K562 (cell line): ENCODE results near the gene AHSG. TPM values are rescaled to one million over a fixed set of nuclear protein-coding genes. Genes with fewer than 3 reads are reported as not detected.

Experiments used
- ATF1 ChIP-seq, 2 experiments: fragments of 450-650 bp in 1 of 2; IDR thresholded peaks; 2 replicates each; pipeline ENCODE4 v1.6.1; 2016; ENCODE audit warnings: missing compliant biosample characterization in 1 of 2, missing genetic modification characterization in 1 of 2
- BMI1 ChIP-seq: fragments of 150-350 bp; IDR thresholded peaks from 2 replicates; pipeline ENCODE4 v1.6.1; 2014; ENCODE audit warnings: low read length
- CBX1 ChIP-seq: sonication (generic); IDR thresholded peaks from 2 replicates; pipeline ENCODE4 v1.6.1; 2016; ENCODE audit warnings: antibody characterized with exemption, low read depth, mild to moderate bottlenecking
- DEAF1 ChIP-seq: fragments of 450-650 bp; formaldehyde crosslinking; IDR thresholded peaks from 2 replicates; pipeline ENCODE4 v1.4.0; 2020; ENCODE audit warnings: mild to moderate bottlenecking, moderate library complexity
- HDGF ChIP-seq: fragments of 450-650 bp; IDR thresholded peaks from 2 replicates; pipeline ENCODE4 v1.6.1; 2016
- KLF16 ChIP-seq: IDR thresholded peaks from 2 replicates; pipeline ENCODE4 v1.6.1; 2016; ENCODE audit warnings: antibody characterized with exemption
- NFIC ChIP-seq: fragments of 450-650 bp; IDR thresholded peaks from 2 replicates; pipeline ENCODE4 v1.6.1; 2017; ENCODE audit warnings: mild to moderate bottlenecking, inconsistent platforms
- POLR2G ChIP-seq: fragments of 200-400 bp; formaldehyde crosslinking; IDR thresholded peaks from 2 replicates; pipeline ENCODE4 v1.6.1; 2017; ENCODE audit warnings: low read depth, mild to moderate bottlenecking, antibody characterized with exemption, low read length, moderate library complexity
- PRMT5 ChIP-seq: sonication (generic); formaldehyde crosslinking; IDR thresholded peaks from 2 replicates; pipeline ENCODE4 v1.5.0; 2020; ENCODE audit warnings: missing genetic modification reagents
- PTTG1 ChIP-seq: fragments of 450-650 bp; IDR thresholded peaks from 2 replicates; pipeline ENCODE4 v1.6.1; 2016; ENCODE audit warnings: low read depth, mild to moderate bottlenecking, missing genetic modification characterization, missing compliant biosample characterization
- RAD21 ChIP-seq, 2 experiments: fragments of 250-450 bp in 1 of 2; fragments of 450-650 bp in 1 of 2; sonication (Bioruptor Pico) in 1 of 2; formaldehyde crosslinking in 1 of 2; IDR thresholded peaks in 1 of 2; conservative IDR thresholded peaks in 1 of 2; 2 replicates each; pipeline versions ENCODE4 v1.4.0 to v1.8.0; 2020 to 2022; ENCODE audit warnings: mild to moderate bottlenecking in 2 of 2, moderate library complexity in 1 of 2
- REST ChIP-seq, 2 experiments: fragments of 450-650 bp; formaldehyde crosslinking in 1 of 2; IDR thresholded peaks; 2 replicates each; pipeline versions ENCODE4 v1.4.0 to v1.6.1; 2014 to 2020; ENCODE audit warnings: mild to moderate bottlenecking in 2 of 2, borderline replicate concordance in 1 of 2, low read depth in 1 of 2
- SMC3 ChIP-seq: conservative IDR thresholded peaks from 2 replicates; pipeline ENCODE4 v1.6.1; 2011; ENCODE audit warnings: low read depth, low read length, improper control_type of control experiment; ENCODE audit not compliant: insufficient read depth
- SREBF2 ChIP-seq: sonication (generic); formaldehyde crosslinking; IDR thresholded peaks from 2 replicates; pipeline ENCODE4 v1.4.0; 2020; ENCODE audit warnings: mild to moderate bottlenecking, missing genetic modification reagents
- YY1 ChIP-seq, 3 experiments: IDR thresholded peaks; 2 replicates each; pipeline ENCODE4 v1.6.1; 2011; ENCODE audit warnings: low read length in 2 of 3, mild to moderate bottlenecking in 2 of 3, moderate library complexity in 2 of 3, borderline replicate concordance in 1 of 3, control low read depth in 1 of 3, low read depth in 1 of 3; ENCODE audit not compliant: insufficient read depth in 3 of 3, insufficient replicate concordance in 2 of 3, control insufficient read depth in 1 of 3, insufficient read length in 1 of 3; ENCODE audit errors: extremely low read depth in 1 of 3
- ZNF212 ChIP-seq: fragments of 450-650 bp; formaldehyde crosslinking; IDR thresholded peaks from 2 replicates; pipeline ENCODE4 v1.4.0; 2020; ENCODE audit warnings: mild to moderate bottlenecking
- polyA plus RNA-seq, 8 experiments: library from polyadenylated mRNA; depleted of rRNA in 4 of 8; stranded (reverse) in 5 of 8; unstranded in 3 of 8; fragments of >200 nt; fragmentation: Nextera tagmentation in 2 of 8; fragmentation: Illumina TruSeq in 1 of 8; extraction: Ambion mirVana in 2 of 8; extraction: Trizol in 1 of 8; gene quantifications; 2 replicates each; pipeline versions ENCODE4 v1.2.1 to v1.2.3, GENCODE V29; 2011 to 2014; ENCODE audit warnings: inconsistent platforms in 1 of 8, missing spikeins in 1 of 8
- total RNA-seq, 7 experiments: library from RNA; depleted of rRNA in 6 of 7; stranded (reverse); fragments of >200 nt in 6 of 7; fragmentation: Illumina TruSeq in 2 of 7; extraction: Trizol in 2 of 7; gene quantifications; 2 replicates each; pipeline versions ENCODE4 v1.2.1 to v1.2.3, GENCODE V29; 2011 to 2021; ENCODE audit warnings: low replicate concordance in 1 of 7

Gene AHSG
- total and polyA plus RNA-seq, 9 of the 15 experiments (the other 6 are each of a cell fraction or from before 2014, with no cell fraction given), result 0.69 TPM; not detected in 8

GRCh38 chr3:186609247-186609868, 3.5 kb upstream of the AHSG start (continued):
- no peak for TF ChIP-seq CBX1
- TF ChIP-seq POLR2G, result no peak
- TF ChIP-seq PTTG1 (tag), result no peak
- peak; percentile 81 for TF ChIP-seq REST (IDR thresholded peaks at IDR 0.05; ENCODE audit: borderline replicate concordance)
- TF ChIP-seq REST (CRISPR knock-in tag; IDR thresholded peaks at IDR 0.05; ENCODE audit: low read depth), result no peak
- no peak for TF ChIP-seq NFIC
- 0 out of 2 replicates have a peak, but pooled peaks have one; percentile 21 for TF ChIP-seq SMC3
- peak; percentile 60 for TF ChIP-seq DEAF1 (CRISPR knock-in tag)
- no peak for TF ChIP-seq KLF16
- no peak for TF ChIP-seq BMI1
- TF ChIP-seq HDGF, result no peak
- no peak for TF ChIP-seq ZNF212
- TF ChIP-seq ATF1 (CRISPR knock-in tag; IDR thresholded peaks at IDR 0.05), result no peak
- TF ChIP-seq ATF1 (tag; IDR thresholded peaks at IDR 0.05), result no peak
- peak; percentile 63 to 89; a peak in 3 of 4 replicates for TF ChIP-seq RAD21 (CRISPR knock-in tag; conservative IDR thresholded peaks at IDR 0.05 in 1 of 2, IDR thresholded peaks at IDR 0.05 in 1 of 2)
- TF ChIP-seq YY1 (IDR thresholded peaks at IDR 0.05; ENCODE audit: borderline replicate concordance in 1 of 3, control insufficient read depth in 1 of 3, extremely low read depth in 1 of 3, insufficient read depth in 3 of 3, insufficient read length in 1 of 3, insufficient replicate concordance in 2 of 3, low read depth in 1 of 3, low read length in 2 of 3), result peak in 1 of 3 experiments; percentile 49
- no peak for TF ChIP-seq PRMT5 (CRISPR knock-in tag)
- TF ChIP-seq SREBF2 (CRISPR knock-in tag), result no peak
